ENCODE data around the gene EPN2.

DNA sequence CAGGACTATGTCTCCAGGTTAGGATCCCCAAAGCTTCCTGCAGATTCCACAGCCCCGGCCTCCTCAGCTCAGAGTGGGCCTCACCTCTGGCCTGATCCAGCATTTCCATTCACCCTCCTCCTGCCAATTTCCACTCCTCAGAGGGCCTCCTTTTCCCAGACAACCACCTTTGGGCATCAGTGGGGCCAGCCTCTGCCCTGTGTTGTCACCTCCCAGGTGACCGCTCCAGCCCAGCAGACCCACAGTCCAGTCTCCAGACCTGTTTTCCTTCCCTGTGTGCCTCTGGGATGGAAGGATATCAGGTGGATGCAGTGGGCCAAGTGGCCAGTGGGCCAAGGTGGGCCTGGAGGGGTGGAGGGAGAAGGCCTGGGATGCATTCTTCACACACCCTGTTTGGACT, 92.7 kb downstream of the EPN2 start:
- TF ChIP-seq CTCF (IDR thresholded peaks at IDR 0.05) (no peak), POLR2A (IDR thresholded peaks at IDR 0.05) (no peak)

All from thyroid gland (tissue), 4 donors.